Endothelial cell of umbilical vein (primary cell): ENCODE results near the gene IFNA14. TPM values are rescaled to one million over a fixed set of nuclear protein-coding genes. Genes with fewer than 3 reads are reported as not detected.
"Not testable (repeated sequence)": the region's sequence is repeated elsewhere in the genome, so short reads cannot be mapped to it uniquely, and the experiment has no call there.

Experiments
- BruUV-seq: library from RNA; stranded (reverse); fragments of 400-500 nt; replicated peaks from 2 replicates; lab custom pipeline; 2021; lab: Mats Ljungman, UMichigan
- CTCF ChIA-PET: fragments of 300-600, 350-600 bp; sonication (Branson Sonifier 250); formaldehyde crosslinking; loops from one replicate; lab custom pipeline; 2021; ENCODE audit warnings: antibody characterized with exemption, inconsistent platforms; lab: Charles Lee
- POLR2A ChIA-PET: fragments of 300-600, 350-600 bp; sonication (Branson Sonifier 250); formaldehyde crosslinking; loops from one replicate; lab custom pipeline; 2021; ENCODE audit warnings: antibody characterized with exemption, inconsistent platforms; lab: Charles Lee
- DNase-seq: peaks from one replicate; pipeline ENCODE4 v3.0.0-alpha.2; 2011; ENCODE audit warnings: low read depth, low spot score
- FAIRE-seq: peaks from 2 replicates; lab custom pipeline; 2011; peaks lifted over from hg19 to GRCh38; lab: Jason Lieb, UNC
- H2AFZ ChIP-seq: 2 replicates; pipeline ENCODE4 v1.6.0; 2012; ENCODE audit warnings: low read depth, low read length, control low read depth, inconsistent platforms
- H3K27ac ChIP-seq: 2 replicates; pipeline ENCODE4 v1.5.1; 2011; ENCODE audit warnings: low read depth, mild to moderate bottlenecking, control low read depth, low read length, moderate library complexity; ENCODE audit not compliant: insufficient read depth
- H3K27me3 ChIP-seq, 2 experiments: 2 replicates each; pipeline versions ENCODE4 v1.6.0 to v1.6.1; 2011; ENCODE audit warnings: low read length in 2 of 2, mixed read lengths in 1 of 2; ENCODE audit not compliant: control insufficient read depth in 2 of 2, insufficient read depth in 2 of 2
- H3K36me3 ChIP-seq, 2 experiments: 2 replicates in 1 of 2; 3 replicates in 1 of 2; pipeline ENCODE4 v1.5.1; 2011; ENCODE audit warnings: low read length in 2 of 2, mild to moderate bottlenecking in 1 of 2, moderate library complexity in 1 of 2; ENCODE audit not compliant: control insufficient read depth in 2 of 2, insufficient read depth in 2 of 2; ENCODE audit errors: extremely low read depth in 1 of 2
- H3K4me1 ChIP-seq: 3 replicates; pipeline ENCODE4 v1.5.1; 2011; ENCODE audit warnings: mild to moderate bottlenecking, low read length; ENCODE audit not compliant: control insufficient read depth, insufficient read depth; ENCODE audit errors: extremely low read depth
- H3K4me2 ChIP-seq: 2 replicates; pipeline ENCODE4 v1.6.1; 2011; ENCODE audit warnings: low read length, control low read depth, mixed read lengths; ENCODE audit not compliant: insufficient read depth
- H3K4me3 ChIP-seq, 3 experiments: fragments of 200-600 bp in 1 of 3; sonication (generic), shearing (Covaris generic) in 1 of 3; replicated peaks in 1 of 3; 2 replicates each; pipeline ENCODE4 v1.5.1; 2011 to 2016; ENCODE audit warnings: control low read depth in 3 of 3, low read length in 3 of 3, mild to moderate bottlenecking in 2 of 3, inconsistent platforms in 1 of 3, low read depth in 1 of 3, moderate library complexity in 1 of 3; ENCODE audit not compliant: insufficient read depth in 1 of 3
- H3K79me2 ChIP-seq: 2 replicates; pipeline ENCODE4 v1.6.0; 2012; ENCODE audit warnings: low read length, inconsistent platforms; ENCODE audit not compliant: control insufficient read depth, insufficient read depth
- H3K9ac ChIP-seq: replicated peaks from 2 replicates; pipeline ENCODE3; 2011; ENCODE audit warnings: low read length, control low read depth; ENCODE audit not compliant: insufficient read depth; ENCODE audit errors: extremely low read depth
- H3K9me1 ChIP-seq: replicated peaks from 3 replicates; pipeline ENCODE4 v1.6.0; 2011; ENCODE audit warnings: mild to moderate bottlenecking, low read length; ENCODE audit not compliant: control insufficient read depth, insufficient read depth; ENCODE audit errors: extremely low read depth
- H3K9me3 ChIP-seq: replicated peaks from 2 replicates; pipeline ENCODE4 v1.5.1; 2012; ENCODE audit warnings: low read length, inconsistent platforms; ENCODE audit not compliant: control insufficient read depth, insufficient read depth
- H4K20me1 ChIP-seq: replicated peaks from 2 replicates; pipeline ENCODE3; 2011; ENCODE audit warnings: mild to moderate bottlenecking, low read length; ENCODE audit not compliant: control insufficient read depth, insufficient read depth; ENCODE audit errors: extremely low read depth
- EZH2 ChIP-seq: IDR thresholded peaks from 2 replicates; pipeline ENCODE4 v1.6.1; 2012; ENCODE audit warnings: borderline replicate concordance, low read depth, mild to moderate bottlenecking, moderate library complexity, low read length, inconsistent platforms; ENCODE audit not compliant: severe bottlenecking
- FOS ChIP-seq: IDR thresholded peaks from 2 replicates; pipeline ENCODE4 v1.6.1; 2011; ENCODE audit warnings: mild to moderate bottlenecking, low read length, moderate library complexity, borderline replicate concordance; ENCODE audit not compliant: insufficient read depth
- GATA2 ChIP-seq: IDR thresholded peaks from 2 replicates; pipeline ENCODE4 v1.7.0; 2011; ENCODE audit warnings: low read depth, mild to moderate bottlenecking, moderate library complexity, mixed read lengths, low read length; ENCODE audit not compliant: insufficient read length, insufficient read depth
- JUN ChIP-seq: IDR thresholded peaks from 2 replicates; pipeline ENCODE4 v1.6.1; 2011; ENCODE audit warnings: borderline replicate concordance, low read depth; ENCODE audit not compliant: insufficient read length, insufficient read depth
- MYC ChIP-seq: IDR thresholded peaks from one replicate; pipeline ENCODE4 v1.6.1; 2011; ENCODE audit warnings: mild to moderate bottlenecking, low read depth, low read length
- POLR2A ChIP-seq: IDR thresholded peaks from 2 replicates; pipeline ENCODE4 v1.6.1; 2012; ENCODE audit warnings: low read depth, mild to moderate bottlenecking, control low read depth, low read length
- POLR2AphosphoS5 ChIP-seq: IDR thresholded peaks from 2 replicates; pipeline ENCODE4 v1.6.1; 2012; ENCODE audit warnings: low read depth, mild to moderate bottlenecking, control low read depth, low read length, moderate library complexity; ENCODE audit not compliant: insufficient read depth
- dilution Hi-C: fragments of 300-500 bp; cut with MboI; formaldehyde crosslinking; loops from one replicate; pipeline ENCODE4 v1.15.0; 2019; ENCODE audit warnings: low sequenced_read_pairs; ENCODE audit not compliant: extremely low pct_ligation_motif_present
- intact Hi-C: fragments of 100-400 bp; cut with micrococcal nuclease; formaldehyde crosslinking; loops from one replicate; pipeline ENCODE4 v1.10.0; 2022
- polyA plus RNA-seq, 4 experiments: library from polyadenylated mRNA; depleted of rRNA in 3 of 4; stranded (reverse) in 3 of 4; unstranded in 1 of 4; fragments of >200 nt; gene quantifications; 2 replicates each; pipeline versions ENCODE4 v1.2.1 to v1.2.3, GENCODE V29; 2011 to 2012; ENCODE audit warnings: missing spikeins in 1 of 4
- total RNA-seq: library from RNA; stranded (reverse); gene quantifications from 2 replicates; pipeline ENCODE4 v1.2.3, GENCODE V29; 2021
- TF ChIP-seq, protein P1 (sequence below), 2 donors: IDR thresholded peaks; 1 replicate in 1 of 2; 2 replicates in 1 of 2; pipeline ENCODE4 v1.5.1; 2011; ENCODE audit warnings: low read length in 2 of 2, mild to moderate bottlenecking in 2 of 2, moderate library complexity in 2 of 2, control low read depth in 1 of 2, inconsistent platforms in 1 of 2, low read depth in 1 of 2; ENCODE audit not compliant: insufficient read depth in 1 of 2; ENCODE audit errors: extremely low read depth in 1 of 2
- TF ChIP-seq, protein P2 (sequence below): IDR thresholded peaks from 2 replicates; pipeline ENCODE4 v1.6.1; 2011; ENCODE audit not compliant: insufficient read depth, insufficient read length

IFNA14 gene
- total and polyA plus RNA-seq, 2 donors (not counting 3 experiments of a cell fraction or from before 2014, with no cell fraction given): not detected

DNA sequence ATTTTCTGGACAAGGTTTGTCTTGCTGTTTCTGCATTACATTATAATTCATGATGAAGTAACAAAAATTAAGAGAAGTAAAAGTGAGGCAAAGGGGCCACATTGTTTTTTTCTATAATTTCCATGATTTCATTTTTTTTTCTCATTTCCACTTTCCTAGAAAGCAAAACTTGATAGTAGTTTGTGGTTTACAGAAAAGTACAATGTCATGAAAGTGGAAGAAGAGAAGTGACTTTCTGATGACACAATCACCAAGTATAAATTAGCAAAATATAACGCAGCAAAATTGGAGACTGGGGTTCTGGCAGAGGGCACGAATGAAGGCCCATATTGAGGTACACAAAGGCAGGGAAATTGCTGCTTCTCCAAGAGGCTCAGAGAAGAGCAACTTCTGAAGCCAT lies 5.0 kb upstream of the IFNA14 start:
- ChIA-PET CTCF (interaction anchor here (1.8 kb wide), 1 partner anchor 9 kb away, joined by 5 read pairs; no protein-coding TSS in a partner anchor), POLR2A (no interaction called here)
- Histone ChIP-seq H3K4me2 (no peak overlapping the region), H3K9me1 (peaks cover 2% of the 10 kb centered on the region), H3K36me3 (no peaks in the 10 kb centered on the region), H3K79me2 (no peaks in the 10 kb centered on the region), H3K9ac (no peak overlapping the region), H2AFZ (no peak overlapping the region), H3K4me1 (no peaks in the 10 kb centered on the region), H3K9me3 (no peaks in the 10 kb centered on the region), H3K4me3 (no peak overlapping the region), H3K27me3 (peaks cover 5 to 20% of the 10 kb centered on the region in 2 experiments), H4K20me1 (peaks cover 2% of the 10 kb centered on the region), H3K27ac (no peak overlapping the region)
- FAIRE-seq (no peak), DNase-seq (no peak)
- BruUV-seq: no TSS peak
- dilution Hi-C loops (no loop called here), intact Hi-C loops (no loop called here)
- TF ChIP-seq, protein P1, sequence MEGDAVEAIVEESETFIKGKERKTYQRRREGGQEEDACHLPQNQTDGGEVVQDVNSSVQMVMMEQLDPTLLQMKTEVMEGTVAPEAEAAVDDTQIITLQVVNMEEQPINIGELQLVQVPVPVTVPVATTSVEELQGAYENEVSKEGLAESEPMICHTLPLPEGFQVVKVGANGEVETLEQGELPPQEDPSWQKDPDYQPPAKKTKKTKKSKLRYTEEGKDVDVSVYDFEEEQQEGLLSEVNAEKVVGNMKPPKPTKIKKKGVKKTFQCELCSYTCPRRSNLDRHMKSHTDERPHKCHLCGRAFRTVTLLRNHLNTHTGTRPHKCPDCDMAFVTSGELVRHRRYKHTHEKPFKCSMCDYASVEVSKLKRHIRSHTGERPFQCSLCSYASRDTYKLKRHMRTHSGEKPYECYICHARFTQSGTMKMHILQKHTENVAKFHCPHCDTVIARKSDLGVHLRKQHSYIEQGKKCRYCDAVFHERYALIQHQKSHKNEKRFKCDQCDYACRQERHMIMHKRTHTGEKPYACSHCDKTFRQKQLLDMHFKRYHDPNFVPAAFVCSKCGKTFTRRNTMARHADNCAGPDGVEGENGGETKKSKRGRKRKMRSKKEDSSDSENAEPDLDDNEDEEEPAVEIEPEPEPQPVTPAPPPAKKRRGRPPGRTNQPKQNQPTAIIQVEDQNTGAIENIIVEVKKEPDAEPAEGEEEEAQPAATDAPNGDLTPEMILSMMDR (IDR thresholded peaks at IDR 0.05; ENCODE audit: extremely low read depth in 1 of 2, insufficient read depth in 1 of 2, low read depth in 1 of 2, low read length in 2 of 2): no peak
- TF ChIP-seq GATA2 (no peak), POLR2AphosphoS5 (no peak), EZH2 (no peak), JUN (no peak), MYC (no peak), FOS (no peak), POLR2A (no peak)
- TF ChIP-seq, protein P2, sequence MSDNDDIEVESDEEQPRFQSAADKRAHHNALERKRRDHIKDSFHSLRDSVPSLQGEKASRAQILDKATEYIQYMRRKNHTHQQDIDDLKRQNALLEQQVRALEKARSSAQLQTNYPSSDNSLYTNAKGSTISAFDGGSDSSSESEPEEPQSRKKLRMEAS: no peak

DNA sequence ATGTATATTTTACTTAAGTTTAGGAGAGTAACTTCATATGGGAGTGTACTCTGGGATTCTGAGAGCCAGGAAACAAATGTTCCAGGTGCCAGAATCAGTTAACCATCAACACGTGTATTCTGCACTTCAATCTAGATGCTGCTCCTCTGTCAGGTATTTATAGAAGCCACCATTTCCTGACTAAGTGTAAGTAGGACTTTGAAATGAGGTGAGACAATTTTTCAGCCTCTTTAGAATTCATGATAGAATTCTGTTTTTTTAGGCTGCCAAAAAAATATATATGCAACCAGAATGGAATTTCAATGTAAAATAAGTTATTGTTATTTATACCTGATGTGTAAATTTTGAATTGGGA lies 3.5 kb downstream of the IFNA14 start:
- H3K4me2 ChIP-seq, dilution Hi-C loops, H3K36me3 ChIP-seq, H2AFZ ChIP-seq, POLR2A ChIA-PET, H3K27ac ChIP-seq, H3K79me2 ChIP-seq, H4K20me1 ChIP-seq, H3K9ac ChIP-seq, H3K9me3 ChIP-seq, H3K4me1 ChIP-seq, H3K4me3 ChIP-seq, DNase-seq, BruUV-seq, H3K9me1 ChIP-seq: not testable (repeated sequence)
- intact Hi-C loops: loop anchor here (2.0 to 5.0 kb wide), 2 partner anchors 160 to 231 kb away; no protein-coding TSS in a partner anchor
- CTCF ChIA-PET: interaction anchor here (0.6 to 3.5 kb wide), 44 partner anchors 9 to 1216 kb away, joined by 3 to 63 read pairs (median 4); no protein-coding TSS in a partner anchor
- peak; percentile 66 for FAIRE-seq
- peaks cover 11 to 12% of the 10 kb centered on the region in 2 experiments for H3K27me3 ChIP-seq
